ENCODE data around the gene ART4. TPM values are rescaled to one million over a fixed set of nuclear protein-coding genes. Genes with fewer than 3 reads are reported as not detected.
A peak's percentile ranks its signal among the peaks of the same experiment; 100 is the strongest.

The ART4 gene
- total and polyA plus RNA-seq, 2 donors (not counting 3 experiments of a cell fraction or from before 2014, with no cell fraction given) = 12.5 to 54.7 TPM

DNA sequence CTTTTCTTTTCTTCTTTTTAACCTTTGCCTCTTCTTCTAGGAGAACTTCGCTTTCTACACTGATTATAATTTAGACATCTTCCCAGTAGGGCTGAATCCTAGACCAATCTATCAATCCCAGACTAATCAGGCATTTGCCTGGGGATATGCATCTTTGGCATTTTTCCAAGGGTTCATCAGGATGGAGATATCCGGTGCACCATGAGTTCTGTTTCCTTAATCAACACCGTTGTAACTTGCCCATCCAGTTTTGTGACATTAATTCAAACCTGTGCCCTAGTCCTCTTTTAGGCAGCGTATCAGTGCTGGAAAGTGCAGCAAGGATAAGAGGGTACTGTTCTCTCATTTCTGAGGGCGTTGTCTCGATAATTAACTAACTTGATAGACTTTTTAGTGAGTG lies 42.9 kb upstream of the ART4 start:
- Histone ChIP-seq H3K27ac (ENCODE audit: insufficient read depth, low read depth, low read length) (no peak overlapping the region), H3K36me3 (ENCODE audit: control insufficient read depth in 2 of 2, extremely low read depth in 1 of 2, insufficient read depth in 2 of 2, low read length in 2 of 2) (peaks cover 0 to 2% of the 10 kb centered on the region in 2 experiments), H3K9ac (replicated peaks; ENCODE audit: extremely low read depth, insufficient read depth, low read length) (no peak overlapping the region), H3K27me3 (ENCODE audit: control insufficient read depth in 2 of 2, insufficient read depth in 2 of 2, low read length in 2 of 2) (no peaks in the 10 kb centered on the region), H3K9me1 (replicated peaks; ENCODE audit: control insufficient read depth, extremely low read depth, insufficient read depth, low read length) (no peaks in the 10 kb centered on the region), H4K20me1 (replicated peaks; ENCODE audit: control insufficient read depth, extremely low read depth, insufficient read depth, low read length) (no peaks in the 10 kb centered on the region), H3K4me3 (replicated peaks in 1 of 3; ENCODE audit: insufficient read depth in 1 of 3, low read depth in 1 of 3, low read length in 3 of 3) (no peak overlapping the region), H3K9me3 (replicated peaks; ENCODE audit: control insufficient read depth, insufficient read depth, low read length) (no peaks in the 10 kb centered on the region), H3K79me2 (ENCODE audit: control insufficient read depth, insufficient read depth, low read length) (no peaks in the 10 kb centered on the region), H3K4me2 (ENCODE audit: insufficient read depth, low read length) (peak overlapping the region; percentile 87), H3K4me1 (ENCODE audit: control insufficient read depth, extremely low read depth, insufficient read depth, low read length) (peaks cover 31% of the 10 kb centered on the region), H2AFZ (ENCODE audit: low read depth, low read length) (no peak overlapping the region)
- dilution Hi-C loops (cut with MboI; ENCODE audit: extremely low pct_ligation_motif_present, low sequenced_read_pairs) (no loop called here), intact Hi-C loops (cut with micrococcal nuclease) (loop anchor here (5.0 kb wide), 1 partner anchor 114 kb away; a partner anchor contains a TSS)
- ChIA-PET POLR2A (interaction anchor here (0.5 kb wide), 1 partner anchor 66 kb away, joined by 3 read pairs; no protein-coding TSS in a partner anchor), CTCF (interaction anchor here (0.6 to 1.3 kb wide), 6 partner anchors 12 to 99 kb away, joined by 3 to 4 read pairs (median 3); no protein-coding TSS in a partner anchor)
- TF ChIP-seq GATA2 (IDR thresholded peaks at IDR 0.05; ENCODE audit: insufficient read depth, insufficient read length, low read depth, low read length) (no peak), EZH2 (IDR thresholded peaks at IDR 0.05; ENCODE audit: borderline replicate concordance, low read depth, low read length, severe bottlenecking) (no peak), JUN (IDR thresholded peaks at IDR 0.05; ENCODE audit: borderline replicate concordance, insufficient read depth, insufficient read length, low read depth) (no peak), POLR2A (IDR thresholded peaks at IDR 0.05; ENCODE audit: low read depth, low read length) (no peak), MYC (IDR thresholded peaks at IDR 0.05; ENCODE audit: low read depth, low read length) (no peak), POLR2AphosphoS5 (IDR thresholded peaks at IDR 0.05; ENCODE audit: insufficient read depth, low read depth, low read length) (no peak)
- FAIRE-seq = peak; percentile 47
- no TSS peak for BruUV-seq (replicated peaks)
- no peak for DNase-seq (ENCODE audit: low read depth, low spot score)

GRCh38 chr12:14885718-14886221 lies 42.4 kb upstream of the ART4 start, which contains the start of gene MGP:
Gene MGP, minus strand, starts transcription at chr12:14885854. Its CDS starts 63 bp downstream, at chr12:14885791.
- Histone ChIP-seq H3K27me3 (ENCODE audit: control insufficient read depth in 2 of 2, insufficient read depth in 2 of 2, low read length in 2 of 2) (no peaks in the 10 kb centered on the region), H3K9me1 (replicated peaks; ENCODE audit: control insufficient read depth, extremely low read depth, insufficient read depth, low read length) (no peaks in the 10 kb centered on the region), H3K4me3 (replicated peaks in 1 of 3; ENCODE audit: insufficient read depth in 1 of 3, low read depth in 1 of 3, low read length in 3 of 3) (peak within 1 kb of the TSS; percentile 17 to 64 (median 62)), H3K79me2 (ENCODE audit: control insufficient read depth, insufficient read depth, low read length) (no peaks in the 10 kb centered on the region), H3K9ac (replicated peaks; ENCODE audit: extremely low read depth, insufficient read depth, low read length) (peak within 1 kb of the TSS; percentile 66), H3K9me3 (replicated peaks; ENCODE audit: control insufficient read depth, insufficient read depth, low read length) (no peaks in the 10 kb centered on the region), H2AFZ (ENCODE audit: low read depth, low read length) (peak within 1 kb of the TSS; percentile 82), H3K36me3 (ENCODE audit: control insufficient read depth in 2 of 2, extremely low read depth in 1 of 2, insufficient read depth in 2 of 2, low read length in 2 of 2) (peaks cover 0 to 2% of the 10 kb centered on the region in 2 experiments), H4K20me1 (replicated peaks; ENCODE audit: control insufficient read depth, extremely low read depth, insufficient read depth, low read length) (no peaks in the 10 kb centered on the region), H3K4me1 (ENCODE audit: control insufficient read depth, extremely low read depth, insufficient read depth, low read length) (peaks cover 36% of the 10 kb centered on the region), H3K27ac (ENCODE audit: insufficient read depth, low read depth, low read length) (peak within 1 kb of the TSS; percentile 49), H3K4me2 (ENCODE audit: insufficient read depth, low read length) (peak within 1 kb of the TSS; percentile 87)
- peak; percentile 87 for FAIRE-seq
- BruUV-seq (replicated peaks) = no TSS peak
- dilution Hi-C loops (cut with MboI; ENCODE audit: extremely low pct_ligation_motif_present, low sequenced_read_pairs) = no loop called here
- TF ChIP-seq POLR2AphosphoS5 (IDR thresholded peaks at IDR 0.05; ENCODE audit: insufficient read depth, low read depth, low read length) (peak; percentile 56), JUN (IDR thresholded peaks at IDR 0.05; ENCODE audit: borderline replicate concordance, insufficient read depth, insufficient read length, low read depth) (no peak), EZH2 (IDR thresholded peaks at IDR 0.05; ENCODE audit: borderline replicate concordance, low read depth, low read length, severe bottlenecking) (no peak), FOS (IDR thresholded peaks at IDR 0.05; ENCODE audit: borderline replicate concordance, insufficient read depth, low read length) (no peak), POLR2A (IDR thresholded peaks at IDR 0.05; ENCODE audit: low read depth, low read length) (peak; percentile 98), MYC (IDR thresholded peaks at IDR 0.05; ENCODE audit: low read depth, low read length) (no peak), CTCF (IDR thresholded peaks at IDR 0.05; ENCODE audit: extremely low read depth in 1 of 2, insufficient read depth in 1 of 2, low read depth in 1 of 2, low read length in 2 of 2) (no peak), MAX (IDR thresholded peaks at IDR 0.05; ENCODE audit: insufficient read depth, insufficient read length) (no peak), GATA2 (IDR thresholded peaks at IDR 0.05; ENCODE audit: insufficient read depth, insufficient read length, low read depth, low read length) (peak; percentile 90)
- intact Hi-C loops (cut with micrococcal nuclease) = loop anchor here (1.0 to 5.0 kb wide), 4 partner anchors 20 to 113 kb away; partner anchors contain the start of gene ARHGDIB
- ChIA-PET POLR2A (interaction anchor here (0.5 kb wide), 1 partner anchor 67 kb away, joined by 3 read pairs; no protein-coding TSS in a partner anchor), CTCF (interaction anchor here (0.6 to 1.3 kb wide), 5 partner anchors 13 to 99 kb away, joined by 3 to 4 read pairs (median 3); no protein-coding TSS in a partner anchor)
- peak; percentile 99 for DNase-seq (ENCODE audit: low read depth, low spot score)
